ENCODE measurements around the gene RAB25. TPM values are rescaled to one million over a fixed set of nuclear protein-coding genes. Genes with fewer than 3 reads are reported as not detected.
"Not testable (repeated sequence)": the region's sequence is repeated elsewhere in the genome, so short reads cannot be mapped to it uniquely, and the experiment has no call there.

RAB25 gene
- total RNA-seq, 2 experiments from 2014 or later, result not detected

GRCh38 chr1:156026588-156026987 is 34.4 kb upstream of the RAB25 start:
- TF ChIP-seq, protein P1, sequence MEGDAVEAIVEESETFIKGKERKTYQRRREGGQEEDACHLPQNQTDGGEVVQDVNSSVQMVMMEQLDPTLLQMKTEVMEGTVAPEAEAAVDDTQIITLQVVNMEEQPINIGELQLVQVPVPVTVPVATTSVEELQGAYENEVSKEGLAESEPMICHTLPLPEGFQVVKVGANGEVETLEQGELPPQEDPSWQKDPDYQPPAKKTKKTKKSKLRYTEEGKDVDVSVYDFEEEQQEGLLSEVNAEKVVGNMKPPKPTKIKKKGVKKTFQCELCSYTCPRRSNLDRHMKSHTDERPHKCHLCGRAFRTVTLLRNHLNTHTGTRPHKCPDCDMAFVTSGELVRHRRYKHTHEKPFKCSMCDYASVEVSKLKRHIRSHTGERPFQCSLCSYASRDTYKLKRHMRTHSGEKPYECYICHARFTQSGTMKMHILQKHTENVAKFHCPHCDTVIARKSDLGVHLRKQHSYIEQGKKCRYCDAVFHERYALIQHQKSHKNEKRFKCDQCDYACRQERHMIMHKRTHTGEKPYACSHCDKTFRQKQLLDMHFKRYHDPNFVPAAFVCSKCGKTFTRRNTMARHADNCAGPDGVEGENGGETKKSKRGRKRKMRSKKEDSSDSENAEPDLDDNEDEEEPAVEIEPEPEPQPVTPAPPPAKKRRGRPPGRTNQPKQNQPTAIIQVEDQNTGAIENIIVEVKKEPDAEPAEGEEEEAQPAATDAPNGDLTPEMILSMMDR (conservative IDR thresholded peaks at IDR 0.05; ENCODE audit: low read length), result no peak
- no peak for TF ChIP-seq EZH2phosphoT487 (IDR thresholded peaks at IDR 0.05; ENCODE audit: borderline replicate concordance, low read depth, low read length)

GRCh38 chr1:156033011-156033410 is 27.9 kb upstream of the RAB25 start:
- no peaks in the 10 kb centered on the region for H3K9me2 ChIP-seq (ENCODE audit: insufficient read depth, low read length)
- POLR2A ChIA-PET, result no interaction called here
- intact Hi-C loops (cut with micrococcal nuclease; ENCODE audit: unreplicated experiment), result no loop called here

More at GRCh38 chr1:156026588-156026987, 34.4 kb upstream of the RAB25 start:
- Histone ChIP-seq H3K4me3 (ENCODE audit: low read depth, low read length, poor library complexity, severe bottlenecking) (no peak overlapping the region), H3K79me2 (ENCODE audit: insufficient read depth, low read depth, low read length) (no peaks in the 10 kb centered on the region), H3K36me3 (ENCODE audit: insufficient read depth, low read length) (no peaks in the 10 kb centered on the region), H3K9me2 (ENCODE audit: insufficient read depth, low read length) (no peaks in the 10 kb centered on the region), H3K27ac (ENCODE audit: low read depth, low read length, poor library complexity, severe bottlenecking) (no peak overlapping the region), H4K20me1 (ENCODE audit: insufficient read depth, low read length) (no peaks in the 10 kb centered on the region), H2AFZ (ENCODE audit: low read length) (no peak overlapping the region), H3K9me3 (ENCODE audit: low read length) (no peaks in the 10 kb centered on the region), H3K4me1 (ENCODE audit: insufficient read depth, low read length, poor library complexity, severe bottlenecking) (no peaks in the 10 kb centered on the region), H3K4me2 (ENCODE audit: low read length) (no peak overlapping the region)
- BruUV-seq (replicated peaks), result no TSS peak
- no peak for DNase-seq (ENCODE audit: low spot score)
- ChIA-PET CTCF (ENCODE audit: unreplicated experiment) (no interaction called here), POLR2A (no interaction called here)
- intact Hi-C loops (cut with micrococcal nuclease; ENCODE audit: unreplicated experiment), result no loop called here

DNA sequence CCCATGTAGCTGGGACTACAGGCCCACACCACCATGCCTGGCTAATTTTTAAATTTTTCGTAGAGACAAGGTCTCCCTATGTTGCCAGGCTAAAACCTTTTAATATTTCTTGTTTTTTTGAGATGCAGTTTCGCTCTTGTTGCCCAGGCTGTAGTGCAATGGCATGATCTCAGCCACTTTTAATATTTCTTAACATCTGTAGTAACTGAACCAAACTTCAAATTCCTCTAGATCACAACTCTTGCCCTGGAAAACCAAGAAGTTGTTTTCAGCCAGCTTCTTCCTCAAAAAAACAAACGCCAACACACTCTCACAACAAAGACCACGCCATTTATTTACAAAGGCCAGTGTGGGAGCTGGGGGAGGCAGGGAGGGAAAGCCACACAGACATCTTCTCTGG is 26.0 kb upstream of the RAB25 start:
- intact Hi-C loops (cut with micrococcal nuclease; ENCODE audit: unreplicated experiment); BruUV-seq (replicated peaks); H3K79me2 ChIP-seq (ENCODE audit: insufficient read depth, low read depth, low read length); H3K4me3 ChIP-seq (ENCODE audit: low read depth, low read length, poor library complexity, severe bottlenecking); POLR2A ChIA-PET; H3K27ac ChIP-seq (ENCODE audit: low read depth, low read length, poor library complexity, severe bottlenecking); H4K20me1 ChIP-seq (ENCODE audit: insufficient read depth, low read length); H2AFZ ChIP-seq (ENCODE audit: low read length); H3K9me2 ChIP-seq (ENCODE audit: insufficient read depth, low read length); H3K4me2 ChIP-seq (ENCODE audit: low read length); H3K4me1 ChIP-seq (ENCODE audit: insufficient read depth, low read length, poor library complexity, severe bottlenecking); H3K9me3 ChIP-seq (ENCODE audit: low read length); H3K36me3 ChIP-seq (ENCODE audit: insufficient read depth, low read length); DNase-seq (ENCODE audit: low spot score); CTCF ChIA-PET (ENCODE audit: unreplicated experiment): not testable (repeated sequence)

More at GRCh38 chr1:156033011-156033410, 27.9 kb upstream of the RAB25 start:
- Histone ChIP-seq H3K9me3 (ENCODE audit: low read length) (no peaks in the 10 kb centered on the region), H3K27ac (ENCODE audit: low read depth, low read length, poor library complexity, severe bottlenecking) (no peak overlapping the region), H4K20me1 (ENCODE audit: insufficient read depth, low read length) (no peaks in the 10 kb centered on the region), H2AFZ (ENCODE audit: low read length) (no peak overlapping the region), H3K79me2 (ENCODE audit: insufficient read depth, low read depth, low read length) (no peaks in the 10 kb centered on the region), H3K4me2 (ENCODE audit: low read length) (no peak overlapping the region), H3K4me3 (ENCODE audit: low read depth, low read length, poor library complexity, severe bottlenecking) (no peak overlapping the region), H3K36me3 (ENCODE audit: insufficient read depth, low read length) (peaks cover 2% of the 10 kb centered on the region; the same call in 1 of the 2 replicates), H3K4me1 (ENCODE audit: insufficient read depth, low read length, poor library complexity, severe bottlenecking) (no peaks in the 10 kb centered on the region)
- BruUV-seq (replicated peaks), result no TSS peak
- CTCF ChIA-PET (ENCODE audit: unreplicated experiment), result no interaction called here
- no peak for DNase-seq (ENCODE audit: low spot score)
- no peak for TF ChIP-seq EZH2phosphoT487 (IDR thresholded peaks at IDR 0.05; ENCODE audit: borderline replicate concordance, low read depth, low read length)
- TF ChIP-seq, protein P1 (conservative IDR thresholded peaks at IDR 0.05; ENCODE audit: low read length), result no peak
